Muscle of leg (tissue), 16 donors: ENCODE data around the gene APLNR. TPM values are rescaled to one million over a fixed set of nuclear protein-coding genes. Genes with fewer than 3 reads are reported as not detected.
"Not testable (repeated sequence)": the region's sequence is repeated elsewhere in the genome, so short reads cannot be mapped to it uniquely, and the experiment has no call there.

ENCODE experiments used
- DNase-seq: peaks from one replicate; pipeline ENCODE4 v3.0.0; 2013
- H3K27ac ChIP-seq: one replicate; pipeline ENCODE4 v1.5.1; 2013; ENCODE audit warnings: mild to moderate bottlenecking, low read length, control low read depth
- H3K27me3 ChIP-seq: one replicate; pipeline ENCODE4 v1.6.1; 2013; ENCODE audit warnings: low read length; ENCODE audit not compliant: control insufficient read depth, insufficient read depth
- H3K36me3 ChIP-seq: one replicate; pipeline ENCODE4 v1.6.1; 2013; ENCODE audit warnings: low read length; ENCODE audit not compliant: control insufficient read depth, insufficient read depth
- H3K4me1 ChIP-seq: one replicate; pipeline ENCODE4 v1.6.1; 2013; ENCODE audit warnings: low read length; ENCODE audit not compliant: control insufficient read depth, insufficient read depth
- H3K4me3 ChIP-seq: one replicate; pipeline ENCODE4 v1.5.1; 2013; ENCODE audit warnings: low read length, control low read depth
- H3K9me3 ChIP-seq: replicated peaks from 2 replicates; pipeline ENCODE4 v1.6.1; 2013; ENCODE audit warnings: low read depth, low read length; ENCODE audit not compliant: control insufficient read depth
- WGBS: methylation state at CpG from one replicate; pipeline ENCODE4 v1.1.5; 2013; ENCODE audit warnings: missing lambda C conversion rate; ENCODE audit not compliant: insufficient coverage; 5-methylcytosine and 5-hydroxymethylcytosine counted together
- long read RNA-seq, 11 donors: transcript quantifications; one replicate each; lab custom pipeline, GENCODE V29; 2026
- polyA plus RNA-seq, 8 donors: library from polyadenylated mRNA; unstranded; fragments of 120-200 nt; gene quantifications; one replicate each; pipeline versions ENCODE4 v1.2.1 to v1.2.3, GENCODE V29; 2013; ENCODE audit warnings: inconsistent platforms in 1 of 8, low replicate concordance in 1 of 8; ENCODE audit not compliant: insufficient read length in 8 of 8, insufficient read depth in 1 of 8
- total RNA-seq: library from RNA; stranded (reverse); fragments of 120-200 nt; gene quantifications from one replicate; pipeline ENCODE4 v1.2.4, GENCODE V29; 2013

APLNR gene
- total RNA-seq (43.2 TPM), polyA plus RNA-seq (100 to 1,000 TPM in 4 of 8 donors, 10 to 100 TPM in 4; 80.8 to 113 (median 97.2) TPM)
- long read RNA-seq, donor 1, transcript APLNR-202 (1 exons, 3,609 nt): major isoform, 62 of 62 reads
- long read RNA-seq, donor 1, partial matches to known transcripts: 0 of 62 reads
- long read RNA-seq, donor 1, other reads (novel, unspliced or antisense): 0 of 62 reads
- long read RNA-seq, donor 2, transcript APLNR-202 (1 exons, 3,609 nt): major isoform, 18 of 18 reads
- long read RNA-seq, donor 2, partial matches to known transcripts: 0 of 18 reads
- long read RNA-seq, donor 2, other reads (novel, unspliced or antisense): 0 of 18 reads
- long read RNA-seq, donor 3, transcript APLNR-202 (1 exons, 3,609 nt): major isoform, 88 of 90 reads
- long read RNA-seq, donor 3, partial matches to known transcripts: 0 of 90 reads
- long read RNA-seq, donor 3, other reads (novel, unspliced or antisense): 0 of 90 reads
- long read RNA-seq, donor 4, transcript APLNR-202 (1 exons, 3,609 nt): major isoform, 133 of 134 reads
- long read RNA-seq, donor 4, partial matches to known transcripts: 0 of 134 reads
- long read RNA-seq, donor 4, other reads (novel, unspliced or antisense): 0 of 134 reads
- long read RNA-seq, donor 5, transcript APLNR-202 (1 exons, 3,609 nt): major isoform, 235 of 237 reads
- long read RNA-seq, donor 5, partial matches to known transcripts: 0 of 237 reads
- long read RNA-seq, donor 5, other reads (novel, unspliced or antisense): 0 of 237 reads
- long read RNA-seq, donor 6, transcript APLNR-201 (2 exons, 1,726 nt): minor isoform, 8 of 133 reads
- long read RNA-seq, donor 6, transcript APLNR-202 (1 exons, 3,609 nt): major isoform, 125 of 133 reads
- long read RNA-seq, donor 6, partial matches to known transcripts: 0 of 133 reads
- long read RNA-seq, donor 6, other reads (novel, unspliced or antisense): 0 of 133 reads
- long read RNA-seq, donor 7, transcript APLNR-202 (1 exons, 3,609 nt): major isoform, 122 of 124 reads
- long read RNA-seq, donor 7, partial matches to known transcripts: 0 of 124 reads
- long read RNA-seq, donor 7, other reads (novel, unspliced or antisense): 0 of 124 reads
- long read RNA-seq, donor 8, transcript APLNR-202 (1 exons, 3,609 nt): major isoform, 111 of 112 reads
- long read RNA-seq, donor 8, partial matches to known transcripts: 0 of 112 reads
- long read RNA-seq, donor 8, other reads (novel, unspliced or antisense): 0 of 112 reads
- long read RNA-seq, donor 9, transcript APLNR-202 (1 exons, 3,609 nt): major isoform, 112 of 113 reads
- long read RNA-seq, donor 9, partial matches to known transcripts: 0 of 113 reads
- long read RNA-seq, donor 9, other reads (novel, unspliced or antisense): 0 of 113 reads
- long read RNA-seq, donor 10, transcript APLNR-202 (1 exons, 3,609 nt): major isoform, 121 of 130 reads
- long read RNA-seq, donor 10, transcript APLNR-201 (2 exons, 1,726 nt): minor isoform, 9 of 130 reads
- long read RNA-seq, donor 10, partial matches to known transcripts: 0 of 130 reads
- long read RNA-seq, donor 10, other reads (novel, unspliced or antisense): 0 of 130 reads
- long read RNA-seq, donor 11, transcript APLNR-202 (1 exons, 3,609 nt): major isoform, 136 of 137 reads
- long read RNA-seq, donor 11, partial matches to known transcripts: 0 of 137 reads
- long read RNA-seq, donor 11, other reads (novel, unspliced or antisense): 0 of 137 reads

DNA sequence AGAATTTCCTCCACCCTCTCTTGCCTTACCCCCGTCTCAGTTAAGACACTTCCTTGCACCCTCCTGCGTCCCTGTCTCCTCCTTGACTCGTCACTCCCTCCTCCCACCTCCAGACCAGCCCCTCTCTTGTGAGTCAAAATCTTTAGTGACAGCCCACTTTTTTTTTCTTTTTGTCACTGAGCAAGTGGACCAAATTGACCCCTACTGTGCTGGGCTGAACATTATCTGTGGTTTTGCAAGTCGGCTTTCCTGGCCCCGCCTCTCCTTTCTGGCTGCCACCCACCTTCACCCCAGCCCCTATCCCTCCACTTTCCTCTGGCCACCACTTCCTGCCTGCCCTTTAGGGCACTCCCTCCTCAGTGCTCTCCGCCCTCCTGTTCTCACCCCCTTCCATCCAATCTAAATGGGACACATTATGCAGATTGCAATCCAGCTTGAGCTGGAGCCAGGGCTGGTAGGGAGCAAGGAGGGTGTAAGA, at the start of gene APLNR:
Gene APLNR (minus strand): TSS at position 47 of the 478 bp plus-strand sequence. CDS start 246 bp downstream, outside the sequence.
- DNase-seq: peak; percentile 33
- WGBS: 18% methylated on average over 5 of the region's 6 CpGs
- Histone ChIP-seq H3K4me1 (peaks cover 44% of the 10 kb centered on the region), H3K36me3 (no peaks in the 10 kb centered on the region), H3K9me3 (no peaks in the 10 kb centered on the region), H3K27ac (peak within 1 kb of the TSS; percentile 0), H3K4me3 (peak within 1 kb of the TSS; percentile 48), H3K27me3 (peaks cover 4% of the 10 kb centered on the region)

DNA sequence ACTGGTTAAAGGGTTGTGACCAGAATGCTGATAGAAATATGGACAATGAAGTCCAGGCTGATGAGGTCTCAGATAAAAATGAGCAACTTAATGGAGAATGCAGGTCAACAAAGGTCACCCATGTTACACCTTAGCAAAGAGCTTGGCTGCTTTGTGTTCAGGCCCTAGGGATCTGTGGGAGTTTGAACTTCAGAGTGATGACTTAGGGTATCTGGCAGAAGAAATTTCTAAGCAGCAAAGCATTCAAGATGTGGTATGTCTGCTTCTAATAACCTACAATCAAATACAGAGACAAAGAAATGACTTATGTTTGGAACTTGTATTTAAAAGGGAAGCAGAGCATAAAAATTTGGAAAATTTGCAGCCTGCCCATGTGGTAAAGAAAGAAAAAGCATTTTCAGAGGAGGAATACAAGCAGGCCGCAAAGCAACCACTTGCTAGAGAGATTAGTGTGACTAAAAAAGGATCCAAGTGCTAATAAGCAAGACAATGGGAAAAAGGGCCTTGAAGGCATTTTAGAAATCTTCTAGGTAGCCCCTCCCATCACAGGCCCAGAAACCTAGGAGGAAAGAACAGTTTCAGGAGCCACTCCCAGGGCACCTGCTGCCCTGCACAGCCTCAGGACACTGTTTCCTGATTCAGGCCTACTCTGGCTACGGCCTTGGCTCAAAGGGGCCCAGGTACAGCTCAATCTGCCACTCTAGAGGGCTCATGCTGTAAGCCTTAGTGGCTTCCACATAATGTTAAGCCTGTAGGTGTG, 46.4 kb upstream of the APLNR start:
- Histone ChIP-seq H3K4me3 (no peak overlapping the region), H3K27me3 (no peaks in the 10 kb centered on the region), H3K36me3 (no peaks in the 10 kb centered on the region), H3K4me1 (no peaks in the 10 kb centered on the region), H3K9me3 (no peaks in the 10 kb centered on the region), H3K27ac (no peak overlapping the region)
- DNase-seq: no peak
- 67% methylated on average over 2 of the region's 2 CpGs for WGBS

DNA sequence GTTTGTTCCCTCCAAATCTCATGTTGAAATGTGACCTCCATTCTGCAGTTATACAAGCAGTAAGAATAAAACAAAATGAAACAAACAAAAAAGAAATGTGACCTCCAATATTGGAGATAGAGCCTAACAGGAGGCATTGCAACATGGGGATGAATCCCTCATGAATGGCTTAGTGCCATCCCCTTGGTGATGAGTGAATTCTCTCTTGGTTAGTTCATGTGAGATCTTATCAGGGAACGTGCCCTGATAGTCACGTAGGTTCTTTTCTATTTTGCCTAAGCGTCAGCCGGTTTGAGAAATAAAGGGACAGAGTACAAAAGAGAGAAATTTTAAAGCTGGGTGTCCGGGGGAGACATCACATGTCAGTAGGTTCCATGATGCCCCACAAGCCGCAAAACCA, 44.5 kb upstream of the APLNR start:
- WGBS: 96% methylated on average over 4 of the region's 6 CpGs
- peaks cover 16% of the 10 kb centered on the region for H3K4me1 ChIP-seq
- H3K27ac ChIP-seq: not testable (repeated sequence)

DNA sequence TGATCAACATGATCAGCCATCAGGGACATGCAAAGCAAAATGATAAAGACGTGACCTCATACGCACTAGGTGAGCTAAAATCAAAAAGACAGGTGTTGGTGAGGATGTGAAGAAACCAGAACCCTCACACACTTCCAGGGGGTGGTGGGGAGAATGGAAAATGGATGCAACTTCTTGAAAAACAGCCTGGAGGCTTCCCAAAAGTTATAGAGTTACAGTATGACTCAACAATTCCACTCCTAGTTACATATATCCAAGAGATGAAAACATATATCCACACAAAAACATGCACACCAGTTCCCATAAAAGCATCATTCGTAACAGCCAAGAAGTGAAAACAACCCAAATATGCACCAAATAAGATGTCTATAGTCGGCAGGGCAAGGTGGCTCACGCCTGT, 42.1 kb upstream of the APLNR start:
- peak; percentile 61 for DNase-seq
- no peak overlapping the region for H3K4me3 ChIP-seq
- peaks cover 19% of the 10 kb centered on the region for H3K4me1 ChIP-seq
- no peaks in the 10 kb centered on the region for H3K36me3 ChIP-seq
- H3K27me3 ChIP-seq: no peaks in the 10 kb centered on the region
- WGBS: 67% methylated on average over 2 of the region's 5 CpGs
- no peak overlapping the region for H3K27ac ChIP-seq
- no peaks in the 10 kb centered on the region for H3K9me3 ChIP-seq

More for the DNA sequence above, 44.5 kb upstream of the APLNR start:
- not testable (repeated sequence) for DNase-seq, H3K9me3 ChIP-seq, H3K4me3 ChIP-seq, H3K27me3 ChIP-seq, H3K36me3 ChIP-seq

DNA sequence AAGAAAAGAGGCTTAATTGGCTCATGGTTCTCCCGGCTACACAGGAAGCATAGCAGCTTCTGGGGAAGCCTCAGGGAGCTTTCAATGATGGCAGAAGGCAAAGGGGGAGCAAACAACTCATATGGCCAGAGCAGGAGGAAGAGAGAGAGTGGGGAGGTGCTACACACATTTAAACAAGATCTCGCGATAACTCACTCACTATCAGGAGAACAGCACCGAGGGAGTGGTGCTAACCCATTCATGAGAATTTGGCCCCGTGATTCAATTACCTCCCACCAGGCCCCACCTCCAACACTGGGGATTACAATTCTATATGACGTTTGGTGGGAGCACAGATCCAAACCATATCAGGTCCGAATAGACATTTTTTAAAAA, 41.7 kb upstream of the APLNR start:
- DNase-seq: no peak
- Histone ChIP-seq H3K27ac (no peak overlapping the region), H3K4me3 (no peak overlapping the region), H3K4me1 (peaks cover 19% of the 10 kb centered on the region), H3K36me3 (no peaks in the 10 kb centered on the region), H3K27me3 (no peaks in the 10 kb centered on the region), H3K9me3 (peaks cover under 1% of the 10 kb centered on the region)
- WGBS: no CpG with 5 or more reads among the region's 7 CpGs

DNA sequence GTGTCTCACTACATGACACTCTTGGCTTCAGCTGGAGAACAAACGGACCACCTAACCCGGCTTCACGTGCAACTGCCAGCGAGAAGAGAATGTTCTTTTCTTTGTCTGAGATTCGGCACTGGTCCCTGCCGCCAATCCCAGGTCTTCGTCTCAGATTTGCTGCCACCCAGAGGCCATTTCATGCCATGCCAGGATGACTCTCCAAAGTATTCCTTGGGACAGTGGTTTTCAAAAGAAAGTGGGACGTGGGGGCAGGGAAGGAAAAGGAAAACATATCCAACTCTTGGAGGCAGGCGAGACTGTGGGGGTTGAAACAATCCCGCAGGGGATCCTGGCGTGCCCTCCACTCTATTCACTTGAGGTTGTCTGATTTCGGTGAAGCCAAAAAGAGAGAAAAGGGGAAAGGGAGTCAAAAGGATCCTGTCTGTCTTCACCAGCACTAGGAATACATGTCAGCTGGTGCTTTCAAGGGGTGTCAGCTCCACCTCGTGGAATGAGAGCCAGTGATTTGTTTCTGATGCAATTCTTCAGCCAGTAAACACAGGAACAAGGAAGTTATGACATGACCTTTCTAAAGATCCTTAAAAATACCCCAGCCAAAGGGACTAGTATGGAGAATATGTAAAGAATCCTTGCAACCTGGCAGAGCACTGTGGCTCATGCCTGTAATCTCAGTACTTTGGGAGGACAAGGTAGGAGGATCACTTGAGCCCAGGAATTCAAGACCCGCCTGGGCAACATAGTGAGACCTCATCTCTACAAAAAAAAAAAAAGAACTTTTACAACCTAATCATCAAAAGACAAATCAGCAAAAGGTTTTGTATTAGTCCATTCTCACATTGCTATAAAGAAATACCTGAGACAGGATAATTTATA, 41.0 kb upstream of the APLNR start:
- H3K4me3 ChIP-seq: no peak overlapping the region

DNA sequence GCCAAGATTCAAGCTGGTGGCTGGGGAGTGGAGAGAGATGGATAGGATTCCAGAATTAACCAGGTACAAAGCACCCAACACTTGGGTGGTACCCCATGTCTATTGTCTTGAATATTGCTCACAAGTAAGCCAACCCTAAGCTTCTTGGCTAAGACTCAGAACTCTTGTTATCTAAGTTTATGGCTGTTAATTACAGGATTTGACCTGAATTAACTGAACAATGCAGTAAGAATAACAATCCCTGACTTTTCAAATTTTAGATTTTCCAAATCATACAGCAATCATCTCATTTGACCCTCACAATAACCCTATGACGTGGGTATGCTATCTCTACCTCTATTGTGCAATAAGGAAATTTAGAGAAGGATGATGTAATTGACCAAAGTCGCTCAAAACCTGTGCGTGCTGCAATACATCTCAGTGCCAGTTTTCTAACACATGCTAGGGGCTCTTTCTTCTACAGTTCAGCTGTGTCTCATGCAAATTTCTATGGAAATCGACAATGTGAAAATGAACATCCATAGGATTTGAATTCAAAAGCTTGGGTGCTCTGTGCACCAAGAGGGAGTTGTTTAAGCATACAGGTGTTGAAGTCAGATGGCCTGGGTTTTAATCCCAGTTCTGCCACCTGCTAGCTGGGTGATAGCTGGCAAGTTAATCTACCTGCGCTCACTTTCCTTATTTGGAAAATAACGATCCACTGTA, 40.1 kb upstream of the APLNR start:
- Histone ChIP-seq H3K36me3 (no peaks in the 10 kb centered on the region), H3K27me3 (no peaks in the 10 kb centered on the region), H3K4me1 (peaks cover 19% of the 10 kb centered on the region), H3K27ac (peak overlapping the region; percentile 71), H3K4me3 (no peak overlapping the region), H3K9me3 (peaks cover 9% of the 10 kb centered on the region)
- no peak for DNase-seq
- WGBS: no CpG with 5 or more reads among the region's 6 CpGs

More for the DNA sequence above, 41.0 kb upstream of the APLNR start:
- DNase-seq: peak; percentile 82
- Histone ChIP-seq H3K27ac (peak overlapping the region; percentile 71), H3K9me3 (peaks cover 7% of the 10 kb centered on the region), H3K36me3 (no peaks in the 10 kb centered on the region), H3K27me3 (no peaks in the 10 kb centered on the region), H3K4me1 (peaks cover 19% of the 10 kb centered on the region)
- WGBS: 1% methylated on average over 12 of the region's 14 CpGs
